ENCODE data around the gene MYO5A. TPM values are rescaled to one million over a fixed set of nuclear protein-coding genes. Genes with fewer than 3 reads are reported as not detected.

The MYO5A gene
- total RNA-seq, 1 donor from 2014 or later: 31.2 TPM

GRCh38 chr15:52295421-52296001 is 233.2 kb downstream of the MYO5A start, which contains the start of gene MYO5C:
Gene MYO5C, minus strand, starts transcription at chr15:52295804. Its CDS starts 168 bp downstream, at chr15:52295636.
- H3K4me3 ChIP-seq: peak within 1 kb of the TSS; percentile 43 to 48
- DNase-seq (ENCODE audit: extremely low spot score in 2 of 2): no peak
- no peaks in the 10 kb centered on the region for H3K9me3 ChIP-seq
- H3K27ac ChIP-seq: peak within 1 kb of the TSS; percentile 80
- peaks cover 14% of the 10 kb centered on the region for H3K4me1 ChIP-seq
- H3K36me3 ChIP-seq: no peaks in the 10 kb centered on the region
- no peak for TF ChIP-seq CTCF (IDR thresholded peaks at IDR 0.05)
- TF ChIP-seq POLR2AphosphoS5 (IDR thresholded peaks at IDR 0.05; ENCODE audit: insufficient read depth in 1 of 2, low read depth in 1 of 2): peak; percentile 15 to 76
- TF ChIP-seq POLR2A (IDR thresholded peaks at IDR 0.05): no peak
- intact Hi-C loops (cut with DNase I): no loop called here
- H3K27me3 ChIP-seq: no peaks in the 10 kb centered on the region

- intact Hi-C loops (cut with DNase I): no loop called here
- H3K27ac ChIP-seq: peak overlapping the region; percentile 80
These were observed 233.7 kb downstream of the MYO5A start for GRCh38 chr15:52294881-52295420.

GRCh38 chr15:52292780-52293392 is 235.8 kb downstream of the MYO5A start:
- intact Hi-C loops (cut with DNase I): no loop called here
- no peak for TF ChIP-seq CTCF (IDR thresholded peaks at IDR 0.05)
- TF ChIP-seq POLR2A (IDR thresholded peaks at IDR 0.05): no peak
- H3K4me1 ChIP-seq: peaks cover 20% of the 10 kb centered on the region
- H3K36me3 ChIP-seq: no peaks in the 10 kb centered on the region
- no peaks in the 10 kb centered on the region for H3K9me3 ChIP-seq
- H3K4me3 ChIP-seq: no peak overlapping the region
- DNase-seq (ENCODE audit: extremely low spot score in 2 of 2): no peak
- no peaks in the 10 kb centered on the region for H3K27me3 ChIP-seq
- H3K27ac ChIP-seq: no peak overlapping the region

More at GRCh38 chr15:52294881-52295420, 233.7 kb downstream of the MYO5A start:
- peak overlapping the region; percentile 43 to 48 for H3K4me3 ChIP-seq
- H3K9me3 ChIP-seq: no peaks in the 10 kb centered on the region
- TF ChIP-seq POLR2AphosphoS5 (IDR thresholded peaks at IDR 0.05; ENCODE audit: insufficient read depth in 1 of 2, low read depth in 1 of 2) (no peak), CTCF (IDR thresholded peaks at IDR 0.05) (no peak), POLR2A (IDR thresholded peaks at IDR 0.05) (no peak)
- DNase-seq (ENCODE audit: extremely low spot score in 2 of 2): no peak
- H3K36me3 ChIP-seq: no peaks in the 10 kb centered on the region
- peaks cover 14% of the 10 kb centered on the region for H3K4me1 ChIP-seq
- no peaks in the 10 kb centered on the region for H3K27me3 ChIP-seq

GRCh38 chr15:52291204-52291603 is 237.5 kb downstream of the MYO5A start:
- Histone ChIP-seq H3K9me3 (no peaks in the 10 kb centered on the region), H3K4me3 (no peak overlapping the region), H3K36me3 (no peaks in the 10 kb centered on the region), H3K4me1 (peaks cover 20% of the 10 kb centered on the region), H3K27ac (no peak overlapping the region), H3K27me3 (no peaks in the 10 kb centered on the region)
- TF ChIP-seq POLR2A (IDR thresholded peaks at IDR 0.05) (no peak), POLR2AphosphoS5 (IDR thresholded peaks at IDR 0.05; ENCODE audit: insufficient read depth in 1 of 2, low read depth in 1 of 2) (no peak), CTCF (IDR thresholded peaks at IDR 0.05) (no peak)
- peak in 1 of 2 donors; percentile 52 for DNase-seq (ENCODE audit: extremely low spot score in 2 of 2)
- intact Hi-C loops (cut with DNase I): no loop called here

- H3K27me3 ChIP-seq: no peaks in the 10 kb centered on the region
- no peaks in the 10 kb centered on the region for H3K9me3 ChIP-seq
- H3K36me3 ChIP-seq: no peaks in the 10 kb centered on the region
- TF ChIP-seq POLR2A (IDR thresholded peaks at IDR 0.05): no peak
- TF ChIP-seq POLR2AphosphoS5 (IDR thresholded peaks at IDR 0.05; ENCODE audit: insufficient read depth in 1 of 2, low read depth in 1 of 2): peak in 1 of 2 donors; percentile 28
- no peak overlapping the region for H3K27ac ChIP-seq
- no peak for DNase-seq (ENCODE audit: extremely low spot score in 2 of 2)
- intact Hi-C loops (cut with DNase I): no loop called here
- peaks cover 17% of the 10 kb centered on the region for H3K4me1 ChIP-seq
- no peak overlapping the region for H3K4me3 ChIP-seq
These were observed 237.9 kb downstream of the MYO5A start for GRCh38 chr15:52290800-52291199.
